Neural cell (in vitro differentiated cells): ENCODE results near the gene NTHL1. TPM values are rescaled to one million over a fixed set of nuclear protein-coding genes. Genes with fewer than 3 reads are reported as not detected.

Experiments used
- H2AFZ ChIP-seq: fragments of 200-600, 300-800 bp; sonication (generic), shearing (Covaris generic); 2 replicates; pipeline ENCODE4 v1.6.0; 2014; ENCODE audit warnings: low read depth, mild to moderate bottlenecking, antibody characterized with exemption, low read length, moderate library complexity
- H3F3A ChIP-seq: fragments of 200-600 bp; shearing (Covaris generic); 2 replicates; pipeline ENCODE4 v1.6.1; 2016; ENCODE audit warnings: mild to moderate bottlenecking, moderate library complexity, mixed read lengths, antibody characterized with exemption, low read length; ENCODE audit not compliant: insufficient read depth, poor library complexity, severe bottlenecking
- H3K27ac ChIP-seq: fragments of 200-600, 300-800 bp; sonication (generic), shearing (Covaris generic); 2 replicates; pipeline ENCODE4 v1.5.1; 2014; ENCODE audit warnings: mild to moderate bottlenecking, low read length, moderate library complexity
- H3K27me3 ChIP-seq: fragments of 300-800, 200-600 bp; sonication (generic), shearing (Covaris generic); 2 replicates; pipeline ENCODE4 v1.6.0; 2014; ENCODE audit warnings: mild to moderate bottlenecking, low read depth, low read length, moderate library complexity; ENCODE audit not compliant: insufficient read depth
- H3K36me3 ChIP-seq: fragments of 300-800, 200-600 bp; sonication (generic), shearing (Covaris generic); 2 replicates; pipeline ENCODE4 v1.5.1; 2014; ENCODE audit warnings: mild to moderate bottlenecking, antibody characterized with exemption, low read length, moderate library complexity; ENCODE audit not compliant: insufficient read depth
- H3K4me2 ChIP-seq: fragments of 300-800, 200-600 bp; sonication (generic), shearing (Covaris generic); 2 replicates; pipeline ENCODE4 v1.6.0; 2014; ENCODE audit warnings: mild to moderate bottlenecking, low read length
- H3K4me3 ChIP-seq: fragments of 300-800, 200-600 bp; sonication (generic), shearing (Covaris generic); 2 replicates; pipeline ENCODE4 v1.5.1; 2014; ENCODE audit warnings: mild to moderate bottlenecking, low read length, moderate library complexity
- H3K79me2 ChIP-seq: fragments of 200-600 bp; shearing (Covaris generic); replicated peaks from 2 replicates; pipeline ENCODE4 v1.6.0; 2014; ENCODE audit warnings: mild to moderate bottlenecking, low read length, moderate library complexity; ENCODE audit not compliant: insufficient read depth
- H3K9ac ChIP-seq: fragments of 300-800, 200-600 bp; sonication (generic), shearing (Covaris generic); 2 replicates; pipeline ENCODE4 v1.6.1; 2016; ENCODE audit warnings: mild to moderate bottlenecking, low read length, mixed read lengths
- H3K9me2 ChIP-seq: fragments of 200-600 bp; shearing (Covaris generic); 2 replicates; pipeline ENCODE4 v1.6.1; 2016; ENCODE audit warnings: mild to moderate bottlenecking, low read length, mixed read lengths; ENCODE audit not compliant: insufficient read depth
- H3K9me3 ChIP-seq: fragments of 200-600, 300-800 bp; sonication (generic), shearing (Covaris generic); 2 replicates; pipeline ENCODE4 v1.6.1; 2016; ENCODE audit warnings: mild to moderate bottlenecking, mixed run types, low read length, moderate library complexity, mixed read lengths
- H4K20me1 ChIP-seq: fragments of 200-600 bp; shearing (Covaris generic); 2 replicates; pipeline ENCODE4 v1.6.1; 2016; ENCODE audit warnings: mild to moderate bottlenecking, mixed run types; ENCODE audit not compliant: insufficient read depth
- EP300 ChIP-seq: fragments of 450-650 bp; conservative IDR thresholded peaks from 2 replicates; pipeline ENCODE4 v1.6.1; 2014; ENCODE audit warnings: antibody characterized with exemption, mild to moderate bottlenecking, moderate library complexity; ENCODE audit not compliant: poor library complexity, severe bottlenecking
- EZH2 ChIP-seq: fragments of 200-600, 300-800 bp; shearing (Covaris generic), sonication (generic); IDR thresholded peaks from 2 replicates; pipeline ENCODE4 v1.6.1; 2014; ENCODE audit warnings: antibody characterized with exemption, low read length, borderline replicate concordance, mild to moderate bottlenecking; ENCODE audit not compliant: insufficient read depth, poor library complexity, severe bottlenecking
- MXI1 ChIP-seq: fragments of 450-650 bp; conservative IDR thresholded peaks from 2 replicates; pipeline ENCODE4 v1.6.1; 2014; ENCODE audit warnings: antibody characterized with exemption, mild to moderate bottlenecking; ENCODE audit not compliant: poor library complexity, severe bottlenecking
- POLR2AphosphoS5 ChIP-seq: IDR thresholded peaks from 2 replicates; pipeline ENCODE4 v1.6.1; 2012
- RAD21 ChIP-seq: fragments of 450-650 bp; conservative IDR thresholded peaks from 2 replicates; pipeline ENCODE4 v1.6.1; 2014; ENCODE audit warnings: antibody characterized with exemption, mild to moderate bottlenecking, moderate library complexity
- SMC3 ChIP-seq: fragments of 450-650 bp; conservative IDR thresholded peaks from 2 replicates; pipeline ENCODE4 v1.6.1; 2014; ENCODE audit warnings: antibody characterized with exemption, mild to moderate bottlenecking, moderate library complexity; ENCODE audit not compliant: poor library complexity
- TAF1 ChIP-seq: IDR thresholded peaks from 2 replicates; pipeline ENCODE4 v1.6.1; 2012; ENCODE audit warnings: low read depth
- polyA plus RNA-seq: library from polyadenylated mRNA; depleted of rRNA; stranded (reverse); fragments of >200 nt; gene quantifications from 2 replicates; pipeline ENCODE4 v1.2.3, GENCODE V29; 2014
- TF ChIP-seq, protein P1 (sequence below): fragments of 450-650 bp; IDR thresholded peaks from 2 replicates; pipeline ENCODE4 v1.5.1; 2014; ENCODE audit warnings: antibody characterized with exemption, mild to moderate bottlenecking, moderate library complexity; ENCODE audit not compliant: poor library complexity, severe bottlenecking
- TF ChIP-seq, protein P2 (sequence below): IDR thresholded peaks from 2 replicates; pipeline ENCODE4 v1.6.1; 2012; ENCODE audit warnings: borderline replicate concordance

Gene NTHL1
- polyA plus RNA-seq, 1 donor from 2014 or later, result 43.1 TPM

DNA sequence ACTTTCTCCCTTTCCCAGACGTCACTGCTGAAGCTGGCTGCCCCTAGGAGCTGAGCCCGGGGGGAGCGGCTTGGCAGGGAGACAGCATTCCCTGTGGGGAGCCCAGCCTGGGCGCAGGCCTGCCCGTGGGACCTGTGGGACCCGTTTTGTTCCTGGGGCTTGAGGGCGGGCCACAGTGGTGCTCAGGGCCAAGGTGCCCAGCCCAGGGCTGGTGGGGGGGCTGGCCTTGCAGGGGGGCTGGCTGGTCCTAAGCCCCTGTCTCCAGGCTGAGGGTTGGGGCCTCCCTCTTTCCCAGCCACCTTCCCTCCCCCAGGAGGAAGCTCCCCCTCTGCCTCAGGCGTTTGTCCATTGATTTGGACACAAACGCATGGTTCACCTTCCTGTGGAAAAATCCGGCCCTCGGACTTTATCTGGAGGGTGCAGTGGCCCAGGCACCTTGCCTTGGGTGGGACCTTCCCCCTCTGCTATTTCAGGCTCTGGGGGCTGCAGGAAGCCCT lies 16.5 kb downstream of the NTHL1 start:
- Histone ChIP-seq H3K27ac (no peak overlapping the region), H2AFZ (no peak overlapping the region), H3K9me2 (no peaks in the 10 kb centered on the region), H3K4me3 (no peak overlapping the region), H3K79me2 (no peaks in the 10 kb centered on the region), H4K20me1 (no peaks in the 10 kb centered on the region), H3K9me3 (no peaks in the 10 kb centered on the region), H3K36me3 (no peaks in the 10 kb centered on the region), H3K27me3 (peaks cover 18% of the 10 kb centered on the region), H3F3A (no peaks in the 10 kb centered on the region), H3K4me2 (no peak overlapping the region), H3K9ac (no peak overlapping the region)
- TF ChIP-seq EZH2 (no peak), POLR2AphosphoS5 (no peak), SMC3 (no peak), TAF1 (no peak), MXI1 (no peak), EP300 (no peak), RAD21 (no peak)
- TF ChIP-seq, protein P1, sequence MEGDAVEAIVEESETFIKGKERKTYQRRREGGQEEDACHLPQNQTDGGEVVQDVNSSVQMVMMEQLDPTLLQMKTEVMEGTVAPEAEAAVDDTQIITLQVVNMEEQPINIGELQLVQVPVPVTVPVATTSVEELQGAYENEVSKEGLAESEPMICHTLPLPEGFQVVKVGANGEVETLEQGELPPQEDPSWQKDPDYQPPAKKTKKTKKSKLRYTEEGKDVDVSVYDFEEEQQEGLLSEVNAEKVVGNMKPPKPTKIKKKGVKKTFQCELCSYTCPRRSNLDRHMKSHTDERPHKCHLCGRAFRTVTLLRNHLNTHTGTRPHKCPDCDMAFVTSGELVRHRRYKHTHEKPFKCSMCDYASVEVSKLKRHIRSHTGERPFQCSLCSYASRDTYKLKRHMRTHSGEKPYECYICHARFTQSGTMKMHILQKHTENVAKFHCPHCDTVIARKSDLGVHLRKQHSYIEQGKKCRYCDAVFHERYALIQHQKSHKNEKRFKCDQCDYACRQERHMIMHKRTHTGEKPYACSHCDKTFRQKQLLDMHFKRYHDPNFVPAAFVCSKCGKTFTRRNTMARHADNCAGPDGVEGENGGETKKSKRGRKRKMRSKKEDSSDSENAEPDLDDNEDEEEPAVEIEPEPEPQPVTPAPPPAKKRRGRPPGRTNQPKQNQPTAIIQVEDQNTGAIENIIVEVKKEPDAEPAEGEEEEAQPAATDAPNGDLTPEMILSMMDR, result no peak
- TF ChIP-seq, protein P2, sequence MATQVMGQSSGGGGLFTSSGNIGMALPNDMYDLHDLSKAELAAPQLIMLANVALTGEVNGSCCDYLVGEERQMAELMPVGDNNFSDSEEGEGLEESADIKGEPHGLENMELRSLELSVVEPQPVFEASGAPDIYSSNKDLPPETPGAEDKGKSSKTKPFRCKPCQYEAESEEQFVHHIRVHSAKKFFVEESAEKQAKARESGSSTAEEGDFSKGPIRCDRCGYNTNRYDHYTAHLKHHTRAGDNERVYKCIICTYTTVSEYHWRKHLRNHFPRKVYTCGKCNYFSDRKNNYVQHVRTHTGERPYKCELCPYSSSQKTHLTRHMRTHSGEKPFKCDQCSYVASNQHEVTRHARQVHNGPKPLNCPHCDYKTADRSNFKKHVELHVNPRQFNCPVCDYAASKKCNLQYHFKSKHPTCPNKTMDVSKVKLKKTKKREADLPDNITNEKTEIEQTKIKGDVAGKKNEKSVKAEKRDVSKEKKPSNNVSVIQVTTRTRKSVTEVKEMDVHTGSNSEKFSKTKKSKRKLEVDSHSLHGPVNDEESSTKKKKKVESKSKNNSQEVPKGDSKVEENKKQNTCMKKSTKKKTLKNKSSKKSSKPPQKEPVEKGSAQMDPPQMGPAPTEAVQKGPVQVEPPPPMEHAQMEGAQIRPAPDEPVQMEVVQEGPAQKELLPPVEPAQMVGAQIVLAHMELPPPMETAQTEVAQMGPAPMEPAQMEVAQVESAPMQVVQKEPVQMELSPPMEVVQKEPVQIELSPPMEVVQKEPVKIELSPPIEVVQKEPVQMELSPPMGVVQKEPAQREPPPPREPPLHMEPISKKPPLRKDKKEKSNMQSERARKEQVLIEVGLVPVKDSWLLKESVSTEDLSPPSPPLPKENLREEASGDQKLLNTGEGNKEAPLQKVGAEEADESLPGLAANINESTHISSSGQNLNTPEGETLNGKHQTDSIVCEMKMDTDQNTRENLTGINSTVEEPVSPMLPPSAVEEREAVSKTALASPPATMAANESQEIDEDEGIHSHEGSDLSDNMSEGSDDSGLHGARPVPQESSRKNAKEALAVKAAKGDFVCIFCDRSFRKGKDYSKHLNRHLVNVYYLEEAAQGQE, result no peak

DNA sequence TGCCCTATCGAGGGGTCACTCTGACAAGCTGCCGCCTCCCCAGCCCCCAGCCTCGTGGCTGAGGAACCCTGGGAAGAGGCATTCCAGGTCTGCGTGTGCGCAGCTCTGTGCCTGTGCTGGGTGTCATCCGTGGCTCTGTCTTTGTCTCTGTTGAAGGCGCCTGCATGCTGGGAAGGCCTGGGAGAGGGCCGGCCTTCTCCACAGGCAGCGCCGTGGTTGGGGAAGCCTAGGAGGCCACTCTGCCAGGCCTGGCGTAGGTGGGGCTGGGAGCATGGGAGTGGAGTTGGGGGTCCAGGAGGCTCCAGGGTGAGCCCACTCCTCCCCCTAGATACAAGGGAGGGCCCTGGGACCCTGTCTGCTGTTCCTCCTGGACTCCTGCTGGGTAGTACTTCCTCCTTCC lies 17.6 kb downstream of the NTHL1 start:
- no peak overlapping the region for H3K4me3 ChIP-seq
- H3K27ac ChIP-seq, result no peak overlapping the region
- H3K9me3 ChIP-seq, result no peaks in the 10 kb centered on the region
- H3F3A ChIP-seq, result no peaks in the 10 kb centered on the region
- H4K20me1 ChIP-seq, result no peaks in the 10 kb centered on the region
- TF ChIP-seq, protein P2, result no peak
- TF ChIP-seq MXI1 (no peak), SMC3 (no peak), POLR2AphosphoS5 (no peak), EZH2 (no peak), RAD21 (no peak), EP300 (no peak), TAF1 (no peak)
- TF ChIP-seq, protein P1, result no peak
- H3K36me3 ChIP-seq, result no peaks in the 10 kb centered on the region
- H3K4me2 ChIP-seq, result no peak overlapping the region
- no peak overlapping the region for H3K9ac ChIP-seq
- no peaks in the 10 kb centered on the region for H3K79me2 ChIP-seq
- H2AFZ ChIP-seq, result no peak overlapping the region
- peaks cover 24% of the 10 kb centered on the region for H3K27me3 ChIP-seq
- no peaks in the 10 kb centered on the region for H3K9me2 ChIP-seq
